GM21367 (cell line): ENCODE results near the gene TTC28.
"Not testable (repeated sequence)": the region's sequence is repeated elsewhere in the genome, so short reads cannot be mapped to it uniquely, and the experiment has no call there.

ENCODE experiments used
- ATAC-seq: cut with Tn5 transposase; IDR thresholded peaks from one replicate; pipeline ENCODE4 v1.9.1; 2021; ENCODE audit not compliant: unreplicated experiment

Gene TTC28

GRCh38 chr22:28491289-28491688 is 188.4 kb downstream of the TTC28 start:
- ATAC-seq, result not testable (repeated sequence)

GRCh38 chr22:28488825-28489224 is 190.8 kb downstream of the TTC28 start:
- ATAC-seq, result no peak

GRCh38 chr22:28484662-28485061 is 195.0 kb downstream of the TTC28 start:
- no peak for ATAC-seq

DNA sequence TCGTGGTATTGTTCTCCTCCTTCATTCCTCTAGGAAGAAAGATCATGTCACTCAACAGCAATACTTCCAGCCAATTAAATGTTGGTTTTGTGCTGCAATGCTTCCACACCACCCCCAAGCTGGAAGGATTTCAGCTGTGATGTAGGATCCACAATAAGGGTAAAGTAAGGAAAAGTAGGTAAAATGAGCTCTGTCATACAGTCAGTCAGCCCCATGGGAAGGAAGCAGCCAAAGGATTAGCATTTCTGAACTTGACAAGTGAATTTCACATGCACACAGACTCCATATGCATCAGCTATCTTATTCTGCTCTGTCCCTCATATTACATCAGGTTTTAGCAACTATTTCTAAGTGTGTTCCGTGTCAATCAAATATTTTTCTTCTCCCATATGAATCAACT is 197.9 kb downstream of the TTC28 start:
- no peak for ATAC-seq

- no peak for ATAC-seq
These were observed 199.5 kb downstream of the TTC28 start for GRCh38 chr22:28480000-28480715.

DNA sequence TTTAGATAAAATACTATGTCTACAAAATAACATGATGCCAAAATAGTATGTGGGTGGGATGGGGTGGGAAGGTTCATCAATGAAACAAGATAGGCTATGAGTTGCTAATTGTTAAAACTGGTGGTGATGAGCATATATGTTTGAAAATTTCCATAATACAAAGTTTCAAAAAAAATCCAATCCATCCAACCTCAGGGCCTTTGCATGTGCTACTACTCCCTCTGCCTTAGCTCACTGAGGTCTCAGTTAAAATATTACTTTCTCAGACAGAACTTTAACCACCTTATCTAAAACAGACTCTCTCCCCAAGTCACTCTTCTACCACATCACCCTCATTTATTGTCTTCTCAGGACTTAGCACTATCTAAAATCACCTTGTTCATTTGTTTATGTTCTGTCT is 201.1 kb downstream of the TTC28 start:
- ATAC-seq, result no peak

GRCh38 chr22:28477556-28477955 is 202.1 kb downstream of the TTC28 start:
- ATAC-seq, result no peak

DNA sequence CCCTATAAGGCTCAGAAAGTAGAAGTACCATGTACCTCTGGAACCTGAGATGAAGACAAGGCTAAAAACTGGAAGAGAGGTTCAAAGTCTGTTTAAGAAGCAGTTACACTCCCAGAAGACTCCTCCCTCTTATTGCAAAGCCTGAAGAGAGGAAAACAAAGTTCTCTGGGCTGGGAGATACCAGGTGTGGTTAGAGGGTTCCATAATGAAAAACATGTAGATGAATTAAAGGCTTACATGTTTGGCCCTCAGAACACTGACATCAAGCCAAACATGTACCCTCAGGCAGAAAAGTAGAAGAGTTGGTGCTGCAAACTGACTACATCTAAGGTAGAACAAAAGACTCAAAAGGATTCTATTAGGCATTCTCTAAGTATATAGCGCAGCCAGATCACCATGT is 205.3 kb downstream of the TTC28 start:
- no peak for ATAC-seq

- ATAC-seq, result no peak
These were observed 206.4 kb downstream of the TTC28 start for GRCh38 chr22:28473258-28473657.

GRCh38 chr22:28467055-28467454 is 212.6 kb downstream of the TTC28 start:
- ATAC-seq, result not testable (repeated sequence)

- no peak for ATAC-seq
These were observed 213.2 kb downstream of the TTC28 start for GRCh38 chr22:28466399-28466798.

DNA sequence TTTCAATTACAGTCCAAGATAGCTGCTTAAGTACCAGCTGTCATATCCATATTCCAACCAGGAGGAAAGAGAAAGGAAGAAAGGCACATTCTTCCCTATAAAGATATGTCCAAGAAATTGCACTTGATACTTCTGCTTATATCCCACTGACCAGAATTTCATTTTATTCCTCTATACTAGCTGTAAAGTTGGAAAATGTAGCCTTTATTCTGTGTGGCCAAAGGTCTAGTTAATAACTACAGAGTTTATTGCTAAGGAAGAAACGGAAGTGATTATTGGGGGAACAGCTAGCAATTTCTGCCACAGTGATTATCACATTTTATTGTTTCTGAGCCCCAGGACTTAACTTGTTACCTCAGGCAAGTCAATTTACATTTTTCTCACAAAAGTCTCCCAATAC is 213.8 kb downstream of the TTC28 start:
- ATAC-seq, result no peak

DNA sequence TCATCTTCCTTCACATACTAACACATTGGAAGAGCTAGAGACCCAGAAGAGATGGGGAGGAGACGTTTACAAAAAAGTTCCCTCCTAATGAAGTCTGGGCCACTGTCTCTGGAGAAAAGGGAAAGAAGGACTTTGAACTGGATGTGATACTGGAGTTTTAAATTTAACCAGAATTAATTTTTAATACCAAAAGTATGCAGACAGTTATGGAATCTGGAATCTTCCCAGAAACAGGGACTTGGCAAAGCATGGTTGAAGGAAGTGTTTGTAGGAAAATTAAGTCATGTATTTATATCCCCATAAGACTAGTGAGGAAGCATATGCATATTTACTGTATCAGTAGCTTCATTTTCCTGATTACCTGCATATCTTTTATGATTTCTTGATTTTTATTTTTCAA is 215.5 kb downstream of the TTC28 start:
- ATAC-seq, result no peak

DNA sequence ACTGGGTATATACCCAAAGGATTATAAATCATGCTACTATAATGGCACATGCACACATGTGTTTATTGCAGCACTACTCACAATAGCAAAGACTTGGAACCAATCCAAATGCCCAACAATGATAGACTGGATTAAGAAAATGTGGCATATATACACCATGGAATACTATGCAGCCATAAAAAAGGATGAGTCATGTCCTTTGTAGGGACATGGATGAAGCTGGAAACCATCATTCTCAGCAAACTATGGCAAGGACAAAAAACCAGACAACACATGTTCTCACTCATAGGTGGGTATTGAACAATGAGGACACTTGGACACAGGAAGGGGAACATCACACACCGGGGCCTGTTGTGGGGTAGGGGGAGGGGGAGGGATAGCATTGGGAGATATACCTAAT is 216.2 kb downstream of the TTC28 start:
- not testable (repeated sequence) for ATAC-seq

DNA sequence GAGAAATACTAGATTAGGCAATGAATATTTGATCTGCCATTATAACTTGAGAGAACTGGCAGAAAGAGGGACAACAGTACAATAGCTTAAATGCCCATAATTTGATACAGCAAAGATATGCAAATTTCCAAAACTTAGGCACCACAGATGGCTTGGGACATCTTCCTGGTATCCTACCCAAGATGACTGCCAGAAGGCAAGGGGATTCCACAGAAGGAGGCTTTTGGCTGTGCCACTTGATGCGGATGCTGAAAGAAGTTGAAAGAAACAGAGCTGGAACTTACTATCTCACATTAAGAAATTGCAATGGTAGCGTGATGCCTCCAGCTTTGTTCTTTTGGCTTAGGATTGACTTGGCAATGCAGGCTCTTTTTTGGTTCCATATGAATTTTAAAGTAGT is 216.7 kb downstream of the TTC28 start:
- no peak for ATAC-seq

DNA sequence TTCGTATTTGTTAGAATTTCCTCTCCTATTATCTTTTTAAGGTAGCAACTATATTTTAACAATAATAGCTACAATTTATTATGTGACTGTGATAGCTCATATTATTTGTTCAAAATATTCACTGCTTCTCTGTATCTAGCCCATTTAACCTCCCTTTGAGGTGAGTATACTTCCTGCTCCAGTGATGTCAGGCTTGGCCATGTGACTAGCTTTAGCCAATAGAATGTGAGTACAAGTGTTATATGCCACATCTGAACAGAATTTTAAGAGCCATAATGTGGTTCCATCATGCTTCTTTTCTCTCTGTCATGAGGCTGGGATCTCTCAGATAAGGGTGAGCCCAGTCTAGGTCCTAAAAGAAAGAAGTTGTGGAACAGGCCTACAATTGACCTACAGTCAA is 217.6 kb downstream of the TTC28 start:
- ATAC-seq, result no peak

GRCh38 chr22:28454431-28455064 is 225.1 kb downstream of the TTC28 start:
- no peak for ATAC-seq

- ATAC-seq, result no peak
These were observed 229.5 kb downstream of the TTC28 start for GRCh38 chr22:28450109-28450508.

GRCh38 chr22:28449041-28449440 is 230.6 kb downstream of the TTC28 start:
- no peak for ATAC-seq

- ATAC-seq, result no peak
These were observed 231.0 kb downstream of the TTC28 start for GRCh38 chr22:28448625-28449024.

DNA sequence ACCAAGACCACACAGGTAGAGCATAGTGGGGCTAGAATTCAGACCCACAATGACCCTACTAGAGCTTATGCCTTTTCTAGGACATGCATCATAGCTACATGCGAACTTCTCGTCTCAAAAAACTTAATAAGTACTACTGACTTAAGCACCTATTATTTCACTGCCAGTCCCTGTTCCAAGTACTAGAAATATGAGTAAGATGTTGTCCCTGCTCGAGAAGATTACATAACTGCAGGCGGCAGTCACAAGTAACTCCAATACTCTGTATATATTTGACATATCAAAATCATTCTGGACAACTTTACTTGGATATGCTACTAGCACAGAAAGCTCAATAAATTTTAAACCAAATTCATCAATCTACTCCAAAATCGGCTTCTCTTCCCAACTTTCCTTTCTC is 235.0 kb downstream of the TTC28 start:
- ATAC-seq, result no peak

DNA sequence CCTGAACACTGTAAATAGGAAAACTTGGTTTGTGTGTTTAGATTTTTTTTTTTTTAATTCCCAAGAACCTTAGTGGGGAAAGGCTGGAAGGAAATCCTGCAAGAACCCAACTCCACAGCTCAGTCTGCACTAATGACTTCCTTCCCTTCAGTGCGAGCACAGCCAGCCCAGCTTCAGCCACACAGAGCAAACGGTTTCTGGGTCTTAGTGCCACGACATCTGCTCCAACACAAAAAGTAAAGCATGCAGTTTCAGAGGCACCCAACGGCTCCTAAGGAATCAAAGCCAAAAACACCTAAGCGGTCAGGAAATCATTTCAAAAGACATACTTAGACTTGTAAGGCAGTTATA is 236.1 kb downstream of the TTC28 start:
- ATAC-seq, result no peak
